HFFc6 (cell line): ENCODE data around the gene SUPT7L. TPM values are rescaled to one million over a fixed set of nuclear protein-coding genes. Genes with fewer than 3 reads are reported as not detected.

ENCODE experiments used
- DNase-seq: peaks from one replicate; pipeline ENCODE4 v3.0.0-alpha.2; 2018
- H3K27ac Mint-ChIP-seq: 2 replicates; pipeline ENCODE4 v1.8.0; 2020; ENCODE audit warnings: mild to moderate bottlenecking, mixed read lengths
- H3K27me3 Mint-ChIP-seq: 2 replicates; pipeline ENCODE4 v1.8.0; 2021; ENCODE audit warnings: mild to moderate bottlenecking, moderate library complexity, mixed read lengths; ENCODE audit not compliant: insufficient read depth
- H3K36me3 Mint-ChIP-seq: 2 replicates; pipeline ENCODE4 v1.8.0; 2021; ENCODE audit warnings: low read depth, mixed read lengths
- H3K4me1 Mint-ChIP-seq: 2 replicates; pipeline ENCODE4 v1.8.0; 2020; ENCODE audit warnings: low read depth, mixed read lengths
- H3K4me3 Mint-ChIP-seq: 2 replicates; pipeline ENCODE4 v1.8.0; 2020; ENCODE audit warnings: mild to moderate bottlenecking, moderate library complexity, mixed read lengths
- H3K9me3 Mint-ChIP-seq: 2 replicates; pipeline ENCODE4 v1.8.0; 2020; ENCODE audit warnings: mild to moderate bottlenecking, mixed read lengths
- total RNA-seq, 6 experiments: library from RNA; stranded (reverse); fragmentation: NEBNext Ultra II Directional; extraction: Animal tissue kit (Norgen Biotek cat#: 25700); gene quantifications; 2 replicates in 1 of 6; 3 replicates in 5 of 6; pipeline ENCODE4 v1.2.3, GENCODE V29; 2021
- TF ChIP-seq, protein P1 (sequence below): fragments of 200-600 bp; sonication (generic); IDR thresholded peaks from 2 replicates; pipeline ENCODE4 v1.5.0; 2021; ENCODE audit warnings: antibody characterized with exemption, mild to moderate bottlenecking

The SUPT7L gene
- total RNA-seq, 6 experiments from 2014 or later, result 22.7 to 26.4 (median 24.2) TPM

DNA sequence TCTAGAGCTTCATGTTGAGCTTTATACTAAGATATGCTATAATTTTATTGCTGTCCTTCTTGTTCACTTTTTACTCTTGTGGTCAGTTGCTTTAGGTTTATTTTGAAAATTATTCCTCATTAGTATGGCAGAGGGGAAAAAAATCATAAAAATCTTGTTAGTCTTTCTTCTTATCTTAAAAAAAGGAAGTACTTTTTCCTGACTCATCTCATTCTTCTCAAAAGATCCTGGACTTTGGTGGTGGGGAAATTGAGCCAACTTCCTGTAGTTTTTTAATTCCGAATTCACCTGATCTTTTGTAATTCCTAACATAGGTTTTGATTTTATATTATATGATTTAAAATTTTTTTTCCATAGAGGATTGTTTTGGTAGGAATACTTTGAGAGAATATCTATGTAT lies 4.0 kb upstream of the SUPT7L start:
- Mint-ChIP-seq H3K9me3 (no peaks in the 10 kb centered on the region), H3K27me3 (no peaks in the 10 kb centered on the region; the same call in 1 of the 2 replicates), H3K27ac (peak overlapping the region; percentile 10; the same call in 1 of the 2 replicates), H3K4me3 (no peak overlapping the region), H3K4me1 (peaks cover 37% of the 10 kb centered on the region), H3K36me3 (peaks cover 28% of the 10 kb centered on the region)
- no peak for DNase-seq
- TF ChIP-seq, protein P1, sequence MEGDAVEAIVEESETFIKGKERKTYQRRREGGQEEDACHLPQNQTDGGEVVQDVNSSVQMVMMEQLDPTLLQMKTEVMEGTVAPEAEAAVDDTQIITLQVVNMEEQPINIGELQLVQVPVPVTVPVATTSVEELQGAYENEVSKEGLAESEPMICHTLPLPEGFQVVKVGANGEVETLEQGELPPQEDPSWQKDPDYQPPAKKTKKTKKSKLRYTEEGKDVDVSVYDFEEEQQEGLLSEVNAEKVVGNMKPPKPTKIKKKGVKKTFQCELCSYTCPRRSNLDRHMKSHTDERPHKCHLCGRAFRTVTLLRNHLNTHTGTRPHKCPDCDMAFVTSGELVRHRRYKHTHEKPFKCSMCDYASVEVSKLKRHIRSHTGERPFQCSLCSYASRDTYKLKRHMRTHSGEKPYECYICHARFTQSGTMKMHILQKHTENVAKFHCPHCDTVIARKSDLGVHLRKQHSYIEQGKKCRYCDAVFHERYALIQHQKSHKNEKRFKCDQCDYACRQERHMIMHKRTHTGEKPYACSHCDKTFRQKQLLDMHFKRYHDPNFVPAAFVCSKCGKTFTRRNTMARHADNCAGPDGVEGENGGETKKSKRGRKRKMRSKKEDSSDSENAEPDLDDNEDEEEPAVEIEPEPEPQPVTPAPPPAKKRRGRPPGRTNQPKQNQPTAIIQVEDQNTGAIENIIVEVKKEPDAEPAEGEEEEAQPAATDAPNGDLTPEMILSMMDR, result no peak

DNA sequence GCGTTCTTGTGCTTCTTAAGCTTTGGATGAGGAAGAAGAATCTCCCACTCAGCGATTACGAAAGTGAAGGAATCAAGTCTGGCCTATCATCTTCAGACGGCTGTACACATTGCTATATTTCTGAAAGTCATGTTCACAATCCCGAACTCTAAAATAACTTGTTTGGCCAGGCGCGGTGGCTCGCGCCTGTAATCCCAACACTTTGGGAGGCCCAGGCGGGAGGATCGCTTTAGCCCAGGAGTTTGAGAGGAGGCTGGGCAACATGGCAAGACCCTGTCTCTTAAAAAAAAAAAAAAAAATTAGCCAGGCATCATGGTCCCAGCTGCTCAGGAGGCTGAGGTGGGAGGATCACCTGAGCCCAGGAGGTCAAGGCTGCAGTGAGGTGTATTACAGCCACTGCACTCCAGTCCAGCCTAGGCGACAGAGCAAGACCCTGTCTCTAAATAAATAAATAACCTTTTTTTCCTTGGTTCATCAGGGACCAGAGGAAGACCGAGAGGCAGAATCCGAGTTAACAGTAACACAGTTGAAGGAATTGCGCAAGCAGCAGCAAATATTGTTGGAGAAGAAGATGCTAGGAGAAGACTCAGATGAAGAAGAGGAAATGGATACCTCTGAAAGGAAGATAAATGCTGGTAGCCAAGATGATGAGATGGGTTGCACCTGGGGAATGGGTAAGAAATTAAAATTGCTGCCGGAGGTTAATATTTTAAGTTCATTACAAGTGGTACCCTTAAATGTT lies 1.4 kb upstream of the SUPT7L start:
- Mint-ChIP-seq H3K9me3 (no peaks in the 10 kb centered on the region), H3K4me3 (peak overlapping the region; percentile 99), H3K27me3 (no peaks in the 10 kb centered on the region; the same call in 1 of the 2 replicates), H3K36me3 (peaks cover 37% of the 10 kb centered on the region), H3K4me1 (peaks cover 48% of the 10 kb centered on the region), H3K27ac (peak overlapping the region; percentile 99; the same call in 1 of the 2 replicates)
- TF ChIP-seq, protein P1, result no peak
- DNase-seq, result no peak

DNA sequence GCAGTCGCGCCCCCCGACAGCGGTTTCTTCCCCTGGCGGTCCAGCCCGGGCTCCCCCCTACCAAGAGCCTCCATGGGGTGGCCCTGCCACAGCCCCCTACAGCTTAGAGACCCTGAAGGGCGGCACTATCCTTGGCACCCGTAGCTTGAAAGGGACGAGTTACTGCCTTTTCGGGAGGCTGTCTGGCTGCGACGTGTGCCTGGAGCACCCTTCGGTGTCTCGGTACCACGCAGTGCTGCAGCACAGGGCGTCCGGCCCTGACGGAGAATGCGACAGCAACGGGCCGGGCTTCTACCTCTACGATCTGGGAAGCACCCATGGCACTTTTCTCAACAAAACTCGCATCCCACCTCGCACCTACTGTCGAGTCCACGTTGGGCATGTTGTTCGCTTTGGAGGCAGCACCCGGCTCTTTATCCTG lies 750 bp upstream of the SUPT7L start:
- H3K36me3 Mint-ChIP-seq, result peaks cover 40% of the 10 kb centered on the region
- no peaks in the 10 kb centered on the region for H3K9me3 Mint-ChIP-seq
- peaks cover 53% of the 10 kb centered on the region for H3K4me1 Mint-ChIP-seq
- peak overlapping the region; percentile 99 for H3K27ac Mint-ChIP-seq
- no peaks in the 10 kb centered on the region; the same call in 1 of the 2 replicates for H3K27me3 Mint-ChIP-seq
- TF ChIP-seq, protein P1, result no peak
- DNase-seq, result no peak
- H3K4me3 Mint-ChIP-seq, result peak overlapping the region; percentile 99

DNA sequence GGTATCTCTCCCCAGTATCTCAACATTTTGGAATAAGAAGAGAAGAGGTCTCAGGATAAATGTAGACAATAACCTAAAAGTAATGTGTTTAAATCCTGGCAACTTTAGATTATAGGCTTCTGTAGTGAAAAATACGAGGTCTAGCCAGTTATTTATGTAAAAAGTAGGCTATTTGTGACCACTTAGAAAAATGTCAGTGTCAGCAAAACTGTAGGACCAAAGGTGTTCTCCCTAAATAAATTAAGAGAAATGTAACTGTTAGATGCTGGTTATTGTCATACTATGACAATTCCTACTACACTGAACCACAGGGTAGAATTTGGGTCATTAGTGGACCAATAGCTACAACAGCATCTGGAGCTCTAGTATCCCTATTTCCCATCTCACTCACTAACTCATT lies 2.0 kb downstream of the SUPT7L start:
- no peaks in the 10 kb centered on the region for H3K9me3 Mint-ChIP-seq
- H3K27me3 Mint-ChIP-seq, result no peaks in the 10 kb centered on the region; the same call in 1 of the 2 replicates
- TF ChIP-seq, protein P1, result no peak
- peaks cover 43% of the 10 kb centered on the region for H3K4me1 Mint-ChIP-seq
- DNase-seq, result no peak
- H3K36me3 Mint-ChIP-seq, result peaks cover 32% of the 10 kb centered on the region
- no peak overlapping the region for H3K27ac Mint-ChIP-seq
- H3K4me3 Mint-ChIP-seq, result no peak overlapping the region

DNA sequence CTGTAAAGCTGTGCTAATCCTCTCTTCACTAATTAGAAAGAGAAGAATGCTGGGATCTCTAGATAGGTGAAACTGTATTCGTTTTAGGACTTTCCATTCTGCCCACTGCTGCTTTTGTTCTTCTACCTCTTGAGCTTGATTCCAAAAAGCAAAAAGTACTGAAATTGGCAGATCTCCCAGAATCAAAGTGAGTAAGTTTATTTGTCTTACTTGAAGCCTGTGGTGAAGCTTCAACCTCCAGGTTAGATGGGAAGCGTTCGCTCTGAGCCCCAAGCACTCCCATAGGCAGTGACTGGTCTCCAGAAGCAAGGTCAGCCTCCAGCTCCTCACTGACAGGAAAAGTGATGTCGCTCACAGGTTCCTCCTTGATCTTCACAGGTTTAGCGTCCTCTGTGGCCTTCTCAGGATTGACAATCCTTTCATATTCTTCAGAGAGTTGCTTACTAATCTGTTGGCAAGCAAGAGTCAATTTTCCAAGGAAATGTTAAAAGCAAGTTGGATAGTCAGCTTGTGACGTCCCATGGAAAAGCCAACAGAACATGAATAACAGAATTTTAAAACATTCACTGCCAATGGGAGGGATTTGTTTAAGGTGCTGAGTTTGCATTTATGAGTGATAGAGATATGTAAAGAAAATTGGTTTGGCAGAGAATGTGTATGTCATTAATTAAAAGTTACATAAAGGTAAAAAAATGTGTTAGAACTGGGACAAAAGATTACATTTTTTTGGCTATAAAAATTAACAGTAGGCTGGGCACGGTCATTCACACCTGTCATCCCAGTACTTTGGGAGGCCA lies 8.1 kb downstream of the SUPT7L start:
- Mint-ChIP-seq H3K36me3 (peaks cover 52% of the 10 kb centered on the region), H3K27me3 (no peaks in the 10 kb centered on the region), H3K4me1 (peaks cover 46% of the 10 kb centered on the region), H3K27ac (peak overlapping the region; percentile 12; the same call in 1 of the 2 replicates), H3K9me3 (no peaks in the 10 kb centered on the region), H3K4me3 (no peak overlapping the region)
- TF ChIP-seq, protein P1, result no peak
- DNase-seq, result peak; percentile 49
